GM23338 (cell line): Measurements from ENCODE around the gene PRR12. TPM values are rescaled to one million over a fixed set of nuclear protein-coding genes. Genes with fewer than 3 reads are reported as not detected.

Experiments
- ATAC-seq: fragments of 200-7000 bp; cut with Tn5 transposase; 3 replicates; pipeline ENCODE4 v1.9.1; 2020
- DNase-seq: peaks from one replicate; pipeline ENCODE4 v3.0.0-alpha.2; 2015; ENCODE audit warnings: low spot score
- H2AFZ ChIP-seq: fragments of 200-600 bp; sonication (generic); 2 replicates; pipeline ENCODE4 v1.8.0; 2016; ENCODE audit warnings: antibody characterized with exemption, mild to moderate bottlenecking, moderate library complexity
- H3F3A ChIP-seq: fragments of 200-600 bp; sonication (generic); replicated peaks from 2 replicates; pipeline ENCODE4 v1.8.0; 2017; ENCODE audit warnings: antibody characterized with exemption, mixed run types, low read depth
- H3K27ac ChIP-seq: fragments of 200-600 bp; sonication (generic); 2 replicates; pipeline ENCODE4 v1.6.1; 2016; ENCODE audit warnings: low read depth
- H3K27me3 ChIP-seq: fragments of 200-600 bp; sonication (generic); 2 replicates; pipeline ENCODE4 v1.8.0; 2016; ENCODE audit warnings: mild to moderate bottlenecking, mixed run types, moderate library complexity; ENCODE audit not compliant: insufficient read depth
- H3K36me3 ChIP-seq: fragments of 200-600 bp; sonication (generic); 2 replicates; pipeline ENCODE4 v1.8.0; 2016; ENCODE audit warnings: mild to moderate bottlenecking; ENCODE audit not compliant: insufficient read depth
- H3K4me1 ChIP-seq: fragments of 200-600 bp; sonication (generic); 2 replicates; pipeline ENCODE4 v1.8.0; 2016; ENCODE audit warnings: mild to moderate bottlenecking, moderate library complexity; ENCODE audit not compliant: insufficient read depth
- H3K4me2 ChIP-seq: fragments of 200-600 bp; sonication (generic); 2 replicates; pipeline ENCODE4 v1.7.1; 2017; ENCODE audit warnings: mixed run types
- H3K4me3 ChIP-seq: fragments of 200-600 bp; sonication (generic); 2 replicates; pipeline ENCODE4 v1.6.1; 2016; ENCODE audit warnings: mixed run types
- H3K79me2 ChIP-seq: fragments of 200-600 bp; sonication (generic); replicated peaks from 2 replicates; pipeline ENCODE4 v1.8.0; 2017; ENCODE audit warnings: mild to moderate bottlenecking; ENCODE audit not compliant: insufficient read depth
- H3K9me2 ChIP-seq: fragments of 200-600 bp; sonication (generic); 2 replicates; pipeline ENCODE4 v1.8.0; 2017; ENCODE audit not compliant: insufficient read depth
- H4K20me1 ChIP-seq: fragments of 200-600 bp; sonication (generic); replicated peaks from 2 replicates; pipeline ENCODE4 v1.8.0; 2017; ENCODE audit warnings: mild to moderate bottlenecking; ENCODE audit not compliant: insufficient read depth
- H3K27ac Mint-ChIP-seq: 2 replicates; pipeline ENCODE4 v1.8.0; 2020; ENCODE audit warnings: inconsistent platforms, mild to moderate bottlenecking, moderate library complexity, mixed read lengths
- H3K27me3 Mint-ChIP-seq: 3 replicates; pipeline ENCODE4 v1.8.0; 2022; ENCODE audit warnings: low read depth, mild to moderate bottlenecking, moderate library complexity, mixed read lengths, inconsistent platforms; ENCODE audit not compliant: insufficient read depth, poor library complexity
- H3K36me3 Mint-ChIP-seq: 3 replicates; pipeline ENCODE4 v1.8.0; 2021; ENCODE audit warnings: low read depth, mild to moderate bottlenecking, inconsistent platforms, moderate library complexity, mixed read lengths
- H3K4me1 Mint-ChIP-seq: 3 replicates; pipeline ENCODE4 v1.8.0; 2020; ENCODE audit warnings: mild to moderate bottlenecking, inconsistent platforms, mixed read lengths
- H3K4me3 Mint-ChIP-seq: 3 replicates; pipeline ENCODE4 v1.8.0; 2021; ENCODE audit warnings: moderate library complexity, mild to moderate bottlenecking, inconsistent platforms, mixed read lengths
- H3K9me3 Mint-ChIP-seq: 3 replicates; pipeline ENCODE4 v1.8.0; 2020; ENCODE audit warnings: moderate library complexity, mild to moderate bottlenecking, inconsistent platforms, mixed read lengths
- CREB1 ChIP-seq: fragments of 250-450 bp; sonication (Bioruptor Pico); IDR thresholded peaks from 2 replicates; pipeline ENCODE4 v1.5.0; 2020; ENCODE audit warnings: low read depth, mild to moderate bottlenecking, moderate library complexity
- EZH2 ChIP-seq: fragments of 200-600 bp; sonication (generic); IDR thresholded peaks from one replicate; pipeline ENCODE4 v1.8.0; 2017; ENCODE audit warnings: antibody characterized with exemption, mild to moderate bottlenecking, low read depth; ENCODE audit not compliant: unreplicated experiment
- EZH2phosphoT487 ChIP-seq: fragments of 200-600 bp; sonication (generic); IDR thresholded peaks from one replicate; pipeline ENCODE4 v1.8.1; 2018; ENCODE audit warnings: antibody characterized with exemption; ENCODE audit not compliant: unreplicated experiment
- JUNB ChIP-seq: IDR thresholded peaks from one replicate; pipeline ENCODE4 v1.6.1; 2016; ENCODE audit warnings: antibody characterized with exemption; ENCODE audit not compliant: unreplicated experiment
- NANOG ChIP-seq: IDR thresholded peaks from 2 replicates; pipeline ENCODE4 v1.6.1; 2016; ENCODE audit warnings: antibody characterized with exemption, borderline replicate concordance
- POLR2AphosphoS5 ChIP-seq: IDR thresholded peaks from 2 replicates; pipeline ENCODE4 v1.6.1; 2016; ENCODE audit warnings: antibody characterized with exemption, low read depth
- STAT1 ChIP-seq: IDR thresholded peaks from one replicate; pipeline ENCODE4 v1.6.1; 2016; ENCODE audit warnings: antibody characterized with exemption; ENCODE audit not compliant: unreplicated experiment
- ZNF114 ChIP-seq: fragments of 250-450 bp; sonication (Bioruptor Pico); IDR thresholded peaks from 2 replicates; pipeline ENCODE4 v1.5.0; 2020; ENCODE audit warnings: mild to moderate bottlenecking, moderate library complexity
- ZNF331 ChIP-seq: fragments of 250-450 bp; sonication (Bioruptor Pico); IDR thresholded peaks from 2 replicates; pipeline ENCODE4 v1.5.0; 2020; ENCODE audit warnings: low read depth, mild to moderate bottlenecking, moderate library complexity
- polyA plus RNA-seq: library from polyadenylated mRNA; unstranded; fragments of >200 nt; fragmentation: Nextera tagmentation; extraction: Ambion mirVana; gene quantifications from 2 replicates; pipeline ENCODE4 v1.2.1, GENCODE V29; 2016
- total RNA-seq: library from RNA; depleted of rRNA; stranded (reverse); fragments of >200 nt; shearing (Covaris generic); gene quantifications from 2 replicates; pipeline ENCODE4 v1.2.3, GENCODE V29; 2014
- TF ChIP-seq, protein P1 (sequence below), 2 experiments: fragments of 200-600 bp in 1 of 2; sonication (generic) in 1 of 2; conservative IDR thresholded peaks; 2 replicates each; pipeline versions ENCODE4 v1.5.1 to v1.6.1; 2016 to 2017; ENCODE audit warnings: antibody characterized with exemption in 2 of 2, low read depth in 2 of 2, mild to moderate bottlenecking in 2 of 2, moderate library complexity in 1 of 2
- TF ChIP-seq, protein P2 (sequence below): IDR thresholded peaks from 2 replicates; pipeline ENCODE4 v1.6.1; 2016; ENCODE audit warnings: antibody characterized with exemption
- TF ChIP-seq, protein P3 (sequence below): IDR thresholded peaks from one replicate; pipeline ENCODE4 v1.6.1; 2018; ENCODE audit warnings: antibody characterized with exemption; ENCODE audit not compliant: unreplicated experiment

The PRR12 gene
- total and polyA plus RNA-seq, 2 experiments from 2014 or later, result 8.6 to 41.6 TPM

DNA sequence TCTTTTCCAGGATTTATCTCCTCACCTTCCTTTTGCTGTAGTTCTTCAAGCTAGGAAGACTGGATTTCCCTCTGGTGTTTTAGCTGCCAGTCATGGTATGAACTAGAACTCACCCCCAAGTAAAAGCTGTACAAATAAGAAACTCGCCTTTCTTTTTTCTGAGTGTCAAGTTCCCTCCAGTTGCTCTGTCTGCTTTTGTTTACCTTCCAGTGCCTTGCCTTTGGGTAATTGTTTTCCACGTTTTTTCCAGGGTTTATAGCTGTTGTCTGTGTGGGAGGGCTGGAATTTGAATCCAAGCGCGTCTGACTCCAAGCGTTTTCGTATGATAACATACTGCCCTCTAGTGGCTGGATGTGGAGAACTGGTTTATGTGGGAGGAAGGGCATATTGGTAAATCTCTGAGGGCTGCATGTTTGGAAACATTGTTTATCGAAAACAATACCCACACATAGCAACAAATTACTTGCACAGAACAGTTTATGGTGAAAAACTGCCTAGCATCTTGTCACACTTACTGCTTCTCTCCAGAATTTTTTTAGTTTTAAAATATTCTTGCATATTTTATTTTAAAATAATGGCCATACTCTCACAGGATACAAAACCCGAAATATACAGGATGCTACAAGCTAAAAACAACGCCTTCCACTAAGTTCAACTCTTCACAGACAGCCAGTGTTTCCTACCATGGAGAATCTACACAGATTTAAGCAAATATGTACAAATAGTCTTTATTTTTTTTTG is 44.0 kb upstream of the PRR12 start:
- TF ChIP-seq, protein P1, sequence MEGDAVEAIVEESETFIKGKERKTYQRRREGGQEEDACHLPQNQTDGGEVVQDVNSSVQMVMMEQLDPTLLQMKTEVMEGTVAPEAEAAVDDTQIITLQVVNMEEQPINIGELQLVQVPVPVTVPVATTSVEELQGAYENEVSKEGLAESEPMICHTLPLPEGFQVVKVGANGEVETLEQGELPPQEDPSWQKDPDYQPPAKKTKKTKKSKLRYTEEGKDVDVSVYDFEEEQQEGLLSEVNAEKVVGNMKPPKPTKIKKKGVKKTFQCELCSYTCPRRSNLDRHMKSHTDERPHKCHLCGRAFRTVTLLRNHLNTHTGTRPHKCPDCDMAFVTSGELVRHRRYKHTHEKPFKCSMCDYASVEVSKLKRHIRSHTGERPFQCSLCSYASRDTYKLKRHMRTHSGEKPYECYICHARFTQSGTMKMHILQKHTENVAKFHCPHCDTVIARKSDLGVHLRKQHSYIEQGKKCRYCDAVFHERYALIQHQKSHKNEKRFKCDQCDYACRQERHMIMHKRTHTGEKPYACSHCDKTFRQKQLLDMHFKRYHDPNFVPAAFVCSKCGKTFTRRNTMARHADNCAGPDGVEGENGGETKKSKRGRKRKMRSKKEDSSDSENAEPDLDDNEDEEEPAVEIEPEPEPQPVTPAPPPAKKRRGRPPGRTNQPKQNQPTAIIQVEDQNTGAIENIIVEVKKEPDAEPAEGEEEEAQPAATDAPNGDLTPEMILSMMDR (conservative IDR thresholded peaks at IDR 0.05; ENCODE audit: low read depth in 2 of 2), result peak; percentile 93 to 95
- TF ChIP-seq EZH2 (no peak), CREB1 (no peak), STAT1 (no peak)
- TF ChIP-seq, protein P2, sequence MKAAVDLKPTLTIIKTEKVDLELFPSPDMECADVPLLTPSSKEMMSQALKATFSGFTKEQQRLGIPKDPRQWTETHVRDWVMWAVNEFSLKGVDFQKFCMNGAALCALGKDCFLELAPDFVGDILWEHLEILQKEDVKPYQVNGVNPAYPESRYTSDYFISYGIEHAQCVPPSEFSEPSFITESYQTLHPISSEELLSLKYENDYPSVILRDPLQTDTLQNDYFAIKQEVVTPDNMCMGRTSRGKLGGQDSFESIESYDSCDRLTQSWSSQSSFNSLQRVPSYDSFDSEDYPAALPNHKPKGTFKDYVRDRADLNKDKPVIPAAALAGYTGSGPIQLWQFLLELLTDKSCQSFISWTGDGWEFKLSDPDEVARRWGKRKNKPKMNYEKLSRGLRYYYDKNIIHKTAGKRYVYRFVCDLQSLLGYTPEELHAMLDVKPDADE, result no peak
- Mint-ChIP-seq H3K27ac (peak overlapping the region; percentile 50; the same call in 1 of the 2 replicates), H3K36me3 (0 out of 3 replicates have a peak, but pooled peaks cover 3% of the 10 kb centered on the region), H3K9me3 (no peaks in the 10 kb centered on the region; the same call in 2 of the 3 replicates), H3K27me3 (peaks cover 10% of the 10 kb centered on the region), H3K4me1 (peaks cover 4% of the 10 kb centered on the region), H3K4me3 (peak overlapping the region; percentile 25)
- peak overlapping the region; percentile 4; the same call in 1 of the 2 replicates for H3K27ac ChIP-seq
- no peaks in the 10 kb centered on the region for H3K4me1 ChIP-seq
- H4K20me1 ChIP-seq, result no peaks in the 10 kb centered on the region
- no peaks in the 10 kb centered on the region for H3K79me2 ChIP-seq
- H3K9me2 ChIP-seq, result no peaks in the 10 kb centered on the region
- no peaks in the 10 kb centered on the region for H3K36me3 ChIP-seq
- DNase-seq, result peak; percentile 98
- H3K4me2 ChIP-seq, result peak overlapping the region; percentile 20
- H3K27me3 ChIP-seq, result no peaks in the 10 kb centered on the region
- peaks cover 5% of the 10 kb centered on the region for H3F3A ChIP-seq
- ATAC-seq, result peak; percentile 90
- no peak overlapping the region for H2AFZ ChIP-seq
- H3K4me3 ChIP-seq, result peak overlapping the region; percentile 4; the same call in 1 of the 2 replicates

DNA sequence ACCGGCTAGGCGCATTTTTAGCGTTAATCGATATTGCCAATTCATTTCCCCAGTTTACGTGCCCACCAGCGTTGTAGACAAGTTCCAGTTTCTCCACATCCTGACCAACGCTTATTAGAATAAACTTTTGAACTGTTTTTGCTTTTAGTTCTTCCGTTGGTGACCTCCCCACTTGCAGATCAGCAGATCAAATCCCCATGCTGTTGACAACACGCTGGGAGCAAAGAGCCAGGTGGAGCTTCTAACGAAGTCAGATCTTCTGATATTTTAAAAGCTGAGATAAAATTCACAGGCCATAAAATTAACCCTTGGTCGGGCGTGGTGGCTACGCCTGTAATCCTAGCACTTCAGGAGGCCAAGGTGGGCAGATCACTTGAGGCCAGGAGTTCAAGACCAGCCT is 41.9 kb upstream of the PRR12 start:
- Mint-ChIP-seq H3K27me3 (peaks cover 9% of the 10 kb centered on the region), H3K9me3 (no peaks in the 10 kb centered on the region; the same call in 2 of the 3 replicates), H3K4me3 (no peak overlapping the region), H3K27ac (no peak overlapping the region), H3K36me3 (0 out of 3 replicates have a peak, but pooled peaks cover 8% of the 10 kb centered on the region), H3K4me1 (peaks cover 4% of the 10 kb centered on the region)
- H4K20me1 ChIP-seq, result no peaks in the 10 kb centered on the region
- no peak overlapping the region for H3K4me3 ChIP-seq
- ATAC-seq (no peak), DNase-seq (no peak)
- no peaks in the 10 kb centered on the region for H3K27me3 ChIP-seq
- H3K79me2 ChIP-seq, result no peaks in the 10 kb centered on the region
- 0 out of 2 replicates have a peak overlapping the region, but pooled peaks have one; percentile 63 for H3K27ac ChIP-seq
- no peak overlapping the region for H3K4me2 ChIP-seq
- H3K4me1 ChIP-seq, result no peaks in the 10 kb centered on the region
- no peak overlapping the region for H2AFZ ChIP-seq
- peaks cover 2% of the 10 kb centered on the region for H3F3A ChIP-seq
- no peaks in the 10 kb centered on the region for H3K36me3 ChIP-seq
- H3K9me2 ChIP-seq, result no peaks in the 10 kb centered on the region
- TF ChIP-seq EZH2phosphoT487 (no peak), JUNB (no peak), NANOG (no peak), ZNF331 (CRISPR knock-in tag) (no peak), POLR2AphosphoS5 (no peak), CREB1 (no peak), EZH2 (no peak), ZNF114 (CRISPR knock-in tag) (no peak)
- TF ChIP-seq, protein P3, sequence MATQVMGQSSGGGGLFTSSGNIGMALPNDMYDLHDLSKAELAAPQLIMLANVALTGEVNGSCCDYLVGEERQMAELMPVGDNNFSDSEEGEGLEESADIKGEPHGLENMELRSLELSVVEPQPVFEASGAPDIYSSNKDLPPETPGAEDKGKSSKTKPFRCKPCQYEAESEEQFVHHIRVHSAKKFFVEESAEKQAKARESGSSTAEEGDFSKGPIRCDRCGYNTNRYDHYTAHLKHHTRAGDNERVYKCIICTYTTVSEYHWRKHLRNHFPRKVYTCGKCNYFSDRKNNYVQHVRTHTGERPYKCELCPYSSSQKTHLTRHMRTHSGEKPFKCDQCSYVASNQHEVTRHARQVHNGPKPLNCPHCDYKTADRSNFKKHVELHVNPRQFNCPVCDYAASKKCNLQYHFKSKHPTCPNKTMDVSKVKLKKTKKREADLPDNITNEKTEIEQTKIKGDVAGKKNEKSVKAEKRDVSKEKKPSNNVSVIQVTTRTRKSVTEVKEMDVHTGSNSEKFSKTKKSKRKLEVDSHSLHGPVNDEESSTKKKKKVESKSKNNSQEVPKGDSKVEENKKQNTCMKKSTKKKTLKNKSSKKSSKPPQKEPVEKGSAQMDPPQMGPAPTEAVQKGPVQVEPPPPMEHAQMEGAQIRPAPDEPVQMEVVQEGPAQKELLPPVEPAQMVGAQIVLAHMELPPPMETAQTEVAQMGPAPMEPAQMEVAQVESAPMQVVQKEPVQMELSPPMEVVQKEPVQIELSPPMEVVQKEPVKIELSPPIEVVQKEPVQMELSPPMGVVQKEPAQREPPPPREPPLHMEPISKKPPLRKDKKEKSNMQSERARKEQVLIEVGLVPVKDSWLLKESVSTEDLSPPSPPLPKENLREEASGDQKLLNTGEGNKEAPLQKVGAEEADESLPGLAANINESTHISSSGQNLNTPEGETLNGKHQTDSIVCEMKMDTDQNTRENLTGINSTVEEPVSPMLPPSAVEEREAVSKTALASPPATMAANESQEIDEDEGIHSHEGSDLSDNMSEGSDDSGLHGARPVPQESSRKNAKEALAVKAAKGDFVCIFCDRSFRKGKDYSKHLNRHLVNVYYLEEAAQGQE, result no peak
- TF ChIP-seq, protein P2, result no peak
- TF ChIP-seq, protein P1 (conservative IDR thresholded peaks at IDR 0.05; ENCODE audit: low read depth in 2 of 2), result no peak
